Karpas-422 (cell line): ENCODE measurements around the gene SHOX. TPM values are rescaled to one million over a fixed set of nuclear protein-coding genes. Genes with fewer than 3 reads are reported as not detected.

Experiments used
- DNase-seq: peaks from one replicate; pipeline ENCODE4 v3.0.0-alpha.2; 2015
- H2AFZ ChIP-seq: fragments of 200-600 bp; sonication (generic); 2 replicates; pipeline ENCODE4 v1.6.1; 2014; ENCODE audit warnings: antibody characterized with exemption, low read length, mixed read lengths
- H3K27ac ChIP-seq: fragments of 200-600 bp; sonication (generic); 2 replicates; pipeline ENCODE4 v1.5.1; 2014; ENCODE audit warnings: mild to moderate bottlenecking, low read length, moderate library complexity
- H3K27me3 ChIP-seq: fragments of 200-600 bp; sonication (generic); 2 replicates; pipeline ENCODE4 v1.6.1; 2014; ENCODE audit warnings: low read length, mixed read lengths
- H3K36me3 ChIP-seq: fragments of 200-600 bp; sonication (generic); 2 replicates; pipeline ENCODE4 v1.6.1; 2014; ENCODE audit warnings: low read length, mixed read lengths; ENCODE audit not compliant: insufficient read depth
- H3K4me1 ChIP-seq: fragments of 200-600 bp; sonication (generic); 2 replicates; pipeline ENCODE4 v1.6.1; 2014; ENCODE audit warnings: mild to moderate bottlenecking, low read length, mixed read lengths
- H3K4me2 ChIP-seq: fragments of 200-600 bp; sonication (generic); 2 replicates; pipeline ENCODE4 v1.6.1; 2014; ENCODE audit warnings: low read length, low read depth, mild to moderate bottlenecking; ENCODE audit not compliant: poor library complexity, severe bottlenecking
- H3K4me3 ChIP-seq: fragments of 200-600 bp; sonication (generic); 2 replicates; pipeline ENCODE4 v1.5.1; 2014; ENCODE audit warnings: mild to moderate bottlenecking, antibody characterized with exemption, low read length, mixed read lengths
- H3K79me2 ChIP-seq: fragments of 200-600 bp; sonication (generic); 2 replicates; pipeline ENCODE4 v1.6.1; 2014; ENCODE audit warnings: mild to moderate bottlenecking, low read length, mixed read lengths
- H3K9ac ChIP-seq: fragments of 200-600 bp; sonication (generic); 2 replicates; pipeline ENCODE4 v1.6.0; 2014; ENCODE audit warnings: low read length
- H3K9me2 ChIP-seq: fragments of 200-600 bp; sonication (generic), shearing (Covaris generic); replicated peaks from 2 replicates; pipeline ENCODE4 v1.6.0; 2014; ENCODE audit warnings: mild to moderate bottlenecking, low read length, moderate library complexity; ENCODE audit not compliant: insufficient read depth
- H3K9me3 ChIP-seq: fragments of 300-700, 200-600 bp; sonication (generic); 2 replicates; pipeline ENCODE4 v1.6.1; 2014; ENCODE audit warnings: low read length, mixed read lengths
- H4K20me1 ChIP-seq: fragments of 200-600 bp; sonication (generic); 2 replicates; pipeline ENCODE4 v1.6.1; 2014; ENCODE audit warnings: mild to moderate bottlenecking, antibody characterized with exemption, low read length, low read depth; ENCODE audit not compliant: insufficient read depth
- total RNA-seq: library from RNA; depleted of rRNA; stranded (reverse); fragments of >200 nt; shearing (Covaris generic); gene quantifications from 2 replicates; pipeline ENCODE4 v1.2.3, GENCODE V29; 2014; ENCODE audit warnings: low replicate concordance

SHOX gene
- total RNA-seq, 1 experiment from 2014 or later = not detected

- no peak overlapping the region for H3K9ac ChIP-seq
- H3K4me1 ChIP-seq = peaks cover 12% of the 10 kb centered on the region
- H3K4me2 ChIP-seq = no peak overlapping the region
- H4K20me1 ChIP-seq = no peaks in the 10 kb centered on the region
- no peaks in the 10 kb centered on the region for H3K36me3 ChIP-seq
- no peak for DNase-seq
- H3K9me3 ChIP-seq = no peaks in the 10 kb centered on the region
- no peaks in the 10 kb centered on the region for H3K79me2 ChIP-seq
- no peaks in the 10 kb centered on the region for H3K27me3 ChIP-seq
- H3K4me3 ChIP-seq = no peak overlapping the region
- no peak overlapping the region for H3K27ac ChIP-seq
- no peak overlapping the region for H2AFZ ChIP-seq
- no peaks in the 10 kb centered on the region for H3K9me2 ChIP-seq
These were observed 22.7 kb downstream of the SHOX start for GRCh38 chrX:653306-653705.

DNA sequence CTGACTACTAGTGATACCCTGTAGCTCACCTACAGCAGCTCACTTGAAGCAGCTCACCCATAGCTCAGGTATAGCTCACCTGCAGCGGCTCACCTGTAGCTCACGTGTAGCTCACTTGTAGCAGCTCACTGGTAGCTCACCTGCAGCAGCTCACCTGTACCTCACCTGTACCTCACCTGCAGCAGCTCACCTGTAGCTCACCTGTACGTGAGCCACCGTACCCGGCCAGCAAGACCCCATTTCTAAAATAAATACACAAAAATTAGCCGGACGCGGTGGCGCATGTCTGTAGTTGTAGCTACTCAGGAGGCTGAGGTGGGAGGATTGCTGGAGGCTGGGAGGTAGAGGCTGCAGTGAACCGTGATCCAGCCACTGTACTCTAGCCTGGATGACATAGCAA, 30.6 kb downstream of the SHOX start:
- Histone ChIP-seq H3K9me2 (no peaks in the 10 kb centered on the region), H3K4me3 (no peak overlapping the region), H3K4me1 (peaks cover 12% of the 10 kb centered on the region), H2AFZ (no peak overlapping the region), H3K4me2 (no peak overlapping the region), H3K79me2 (no peaks in the 10 kb centered on the region), H3K27me3 (no peaks in the 10 kb centered on the region), H4K20me1 (no peaks in the 10 kb centered on the region), H3K27ac (no peak overlapping the region), H3K9me3 (no peaks in the 10 kb centered on the region), H3K9ac (no peak overlapping the region), H3K36me3 (no peaks in the 10 kb centered on the region)
- no peak for DNase-seq

- H3K27me3 ChIP-seq = no peaks in the 10 kb centered on the region
- no peaks in the 10 kb centered on the region for H3K79me2 ChIP-seq
- no peaks in the 10 kb centered on the region for H3K36me3 ChIP-seq
- DNase-seq = no peak
- H2AFZ ChIP-seq = no peak overlapping the region
- no peak overlapping the region for H3K9ac ChIP-seq
- no peaks in the 10 kb centered on the region for H4K20me1 ChIP-seq
- H3K4me2 ChIP-seq = no peak overlapping the region
- no peaks in the 10 kb centered on the region for H3K9me2 ChIP-seq
- H3K4me3 ChIP-seq = no peak overlapping the region
- no peaks in the 10 kb centered on the region for H3K9me3 ChIP-seq
- H3K4me1 ChIP-seq = peaks cover 10% of the 10 kb centered on the region
- H3K27ac ChIP-seq = no peak overlapping the region
These were observed 31.5 kb downstream of the SHOX start for GRCh38 chrX:662126-662525.

DNA sequence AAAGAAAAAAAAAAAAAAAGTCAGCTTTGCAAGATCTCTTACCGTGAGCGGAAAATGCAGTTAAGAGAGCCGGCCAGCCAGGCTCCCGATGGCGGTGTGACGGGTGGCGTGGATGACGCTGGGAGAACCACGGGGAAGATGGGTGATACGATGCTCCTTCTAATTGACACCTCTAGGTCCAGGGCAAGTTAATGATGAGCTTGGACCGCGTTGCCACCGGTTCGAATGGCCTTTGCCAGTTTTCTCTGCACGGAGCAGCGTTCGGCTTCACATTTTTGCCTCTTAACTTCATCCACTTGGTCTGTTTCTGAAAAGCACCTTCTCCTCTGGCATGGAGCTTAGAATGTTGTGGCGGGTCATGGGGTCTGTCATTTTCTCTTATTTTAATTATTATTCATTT, 33.2 kb downstream of the SHOX start:
- Histone ChIP-seq H3K9me2 (no peaks in the 10 kb centered on the region), H3K4me2 (no peak overlapping the region), H3K4me1 (no peaks in the 10 kb centered on the region), H3K4me3 (no peak overlapping the region), H3K9ac (no peak overlapping the region), H2AFZ (no peak overlapping the region), H3K9me3 (no peaks in the 10 kb centered on the region), H3K36me3 (no peaks in the 10 kb centered on the region), H4K20me1 (no peaks in the 10 kb centered on the region), H3K27ac (no peak overlapping the region), H3K79me2 (no peaks in the 10 kb centered on the region), H3K27me3 (no peaks in the 10 kb centered on the region)
- no peak for DNase-seq

DNA sequence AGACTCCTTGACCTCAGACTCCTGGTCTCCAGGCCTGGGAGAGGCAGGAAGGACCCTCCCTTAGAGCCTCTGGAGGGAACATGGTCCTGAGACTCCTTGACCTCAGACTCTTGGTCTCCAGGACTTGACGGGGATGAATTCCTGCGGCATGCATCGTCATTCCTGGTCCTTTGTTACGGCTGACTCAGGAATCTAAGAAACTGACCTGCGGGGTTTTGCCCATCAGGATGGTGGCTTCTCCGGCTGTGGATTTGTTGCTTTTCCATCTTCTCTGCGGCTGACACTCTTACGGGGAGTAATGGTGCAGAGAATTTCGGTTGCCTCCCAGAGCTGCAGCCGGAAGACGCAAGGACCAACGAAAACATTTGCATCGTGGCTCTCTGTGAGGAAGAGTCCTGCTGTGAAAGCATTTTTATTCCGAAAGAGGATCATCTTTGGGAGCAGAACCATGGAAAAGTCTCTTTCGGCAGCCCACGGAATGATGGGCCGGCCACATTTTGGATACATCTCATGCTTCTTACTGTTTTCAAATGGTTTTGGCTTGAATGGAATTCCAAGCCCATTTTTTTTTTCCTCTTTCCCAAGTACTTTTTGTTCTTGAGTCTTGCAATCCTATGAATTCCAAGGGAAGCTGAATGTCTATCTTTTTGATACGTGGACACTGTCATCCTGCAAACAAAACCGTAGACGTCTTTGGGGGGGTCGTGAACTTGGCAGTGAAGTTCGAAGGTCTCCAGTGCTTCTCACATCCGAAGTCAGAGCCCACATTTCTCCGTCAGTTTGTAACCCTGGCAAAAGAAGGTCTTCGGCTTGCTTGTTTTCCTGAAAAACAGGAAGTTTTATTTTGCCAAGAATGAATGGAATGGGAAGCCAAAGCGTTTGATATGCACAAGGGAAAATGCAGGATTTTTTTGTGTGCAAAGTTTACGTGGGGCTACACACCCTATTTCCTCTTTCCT, 36.5 kb downstream of the SHOX start:
- no peaks in the 10 kb centered on the region for H3K4me1 ChIP-seq
- no peaks in the 10 kb centered on the region for H3K79me2 ChIP-seq
- no peaks in the 10 kb centered on the region for H4K20me1 ChIP-seq
- no peaks in the 10 kb centered on the region for H3K27me3 ChIP-seq
- H3K27ac ChIP-seq = no peak overlapping the region
- no peaks in the 10 kb centered on the region for H3K9me3 ChIP-seq
- no peak overlapping the region for H3K4me2 ChIP-seq
- no peak overlapping the region for H3K9ac ChIP-seq
- no peak for DNase-seq
- H3K9me2 ChIP-seq = no peaks in the 10 kb centered on the region
- H3K4me3 ChIP-seq = no peak overlapping the region
- no peaks in the 10 kb centered on the region for H3K36me3 ChIP-seq
- H2AFZ ChIP-seq = no peak overlapping the region

DNA sequence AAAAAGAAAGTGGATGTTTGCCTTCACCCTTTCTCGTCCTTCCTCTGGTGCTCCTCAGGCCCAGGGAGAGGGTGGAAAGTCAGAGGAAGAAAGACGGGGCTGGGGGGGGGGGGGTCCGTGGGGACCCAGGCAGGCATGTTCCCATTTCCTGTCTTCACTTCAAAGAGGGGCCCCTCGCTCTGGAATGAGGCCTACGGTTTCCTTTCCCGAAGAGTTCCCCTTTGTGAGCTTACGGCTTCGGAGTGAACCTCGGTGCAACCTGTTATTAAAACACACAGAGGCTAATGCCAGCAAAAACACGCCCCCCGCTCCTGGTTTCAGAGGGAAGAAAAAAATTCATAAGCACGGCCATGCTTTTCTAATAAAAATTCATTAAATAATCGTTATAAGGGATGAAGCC, 40.1 kb downstream of the SHOX start:
- H3K4me2 ChIP-seq = no peak overlapping the region

DNA sequence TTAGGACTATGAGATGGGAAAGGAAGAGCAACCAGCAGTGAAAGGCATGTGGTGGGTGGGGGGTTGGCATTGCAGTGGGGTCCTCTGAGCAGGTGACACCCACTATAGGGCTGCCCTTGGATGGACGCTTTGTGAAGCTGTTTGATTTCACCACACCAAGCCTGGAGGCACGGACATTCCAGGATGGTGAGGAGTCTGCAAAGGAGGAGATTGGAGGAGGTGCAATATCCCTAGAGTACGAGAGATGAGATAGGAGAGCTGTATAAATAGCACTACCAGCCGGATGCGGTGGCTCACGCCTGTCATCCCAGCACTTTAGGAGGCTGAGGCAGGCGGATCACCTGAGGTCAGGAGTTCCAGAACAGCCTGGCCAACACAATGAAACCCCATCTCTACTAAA, 42.3 kb downstream of the SHOX start:
- Histone ChIP-seq H3K9me2 (no peaks in the 10 kb centered on the region), H3K4me1 (no peaks in the 10 kb centered on the region), H3K9me3 (no peaks in the 10 kb centered on the region), H3K36me3 (no peaks in the 10 kb centered on the region), H3K27ac (no peak overlapping the region), H3K4me3 (no peak overlapping the region), H3K4me2 (no peak overlapping the region), H2AFZ (no peak overlapping the region), H4K20me1 (no peaks in the 10 kb centered on the region), H3K27me3 (no peaks in the 10 kb centered on the region), H3K9ac (no peak overlapping the region), H3K79me2 (no peaks in the 10 kb centered on the region)
- no peak for DNase-seq

More for the DNA sequence above, 40.1 kb downstream of the SHOX start:
- Histone ChIP-seq H2AFZ (no peak overlapping the region), H3K4me3 (no peak overlapping the region), H3K27me3 (no peaks in the 10 kb centered on the region), H3K27ac (no peak overlapping the region), H3K79me2 (no peaks in the 10 kb centered on the region), H3K4me1 (no peaks in the 10 kb centered on the region), H4K20me1 (no peaks in the 10 kb centered on the region), H3K9ac (no peak overlapping the region), H3K9me3 (no peaks in the 10 kb centered on the region), H3K9me2 (no peaks in the 10 kb centered on the region), H3K36me3 (no peaks in the 10 kb centered on the region)
- no peak for DNase-seq

DNA sequence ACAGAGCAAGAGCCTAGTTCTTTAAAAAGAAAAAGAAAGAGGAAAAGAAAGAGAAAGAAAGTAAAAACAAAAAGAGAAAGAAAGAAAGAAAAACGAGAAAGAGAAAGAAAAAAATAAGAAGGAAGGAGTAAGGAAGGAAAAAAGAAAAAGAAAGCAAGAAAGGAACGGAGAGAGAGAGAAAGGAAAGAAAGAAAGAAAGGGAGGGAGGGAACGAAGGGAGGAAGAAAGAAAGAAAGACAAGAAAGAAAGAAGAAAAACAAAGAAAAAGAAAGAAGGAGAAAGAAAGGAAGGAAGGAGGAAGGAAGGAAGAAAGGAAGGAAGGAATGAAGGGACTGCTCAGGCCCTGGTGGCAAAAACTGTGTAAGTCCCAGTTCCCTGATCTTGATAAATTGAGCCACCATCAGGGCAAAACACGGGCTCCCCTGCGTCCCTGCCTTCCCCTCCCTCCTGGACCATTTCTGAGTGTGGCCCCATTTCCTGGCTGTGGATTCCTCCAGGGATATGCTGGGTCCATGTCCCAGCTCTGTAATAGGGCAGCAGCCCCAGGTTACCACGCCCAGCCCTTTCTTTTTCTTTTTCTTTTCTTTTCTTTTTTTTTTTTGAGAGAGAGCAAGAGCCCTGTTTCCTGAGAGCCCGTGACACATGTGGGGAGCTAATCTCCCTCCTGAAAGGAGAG, 44.8 kb downstream of the SHOX start:
- no peaks in the 10 kb centered on the region for H3K9me2 ChIP-seq
- no peaks in the 10 kb centered on the region for H4K20me1 ChIP-seq
- no peaks in the 10 kb centered on the region for H3K4me1 ChIP-seq
- H3K27ac ChIP-seq = no peak overlapping the region
- no peak overlapping the region for H3K4me3 ChIP-seq
- H3K4me2 ChIP-seq = no peak overlapping the region
- H3K9ac ChIP-seq = no peak overlapping the region
- no peak overlapping the region for H2AFZ ChIP-seq
- H3K27me3 ChIP-seq = no peaks in the 10 kb centered on the region
- DNase-seq = no peak
- no peaks in the 10 kb centered on the region for H3K79me2 ChIP-seq
- no peaks in the 10 kb centered on the region for H3K9me3 ChIP-seq
- no peaks in the 10 kb centered on the region for H3K36me3 ChIP-seq
